Vagina (tissue), 2 donors: Measurements from ENCODE around the gene ERG28. TPM values are rescaled to one million over a fixed set of nuclear protein-coding genes. Genes with fewer than 3 reads are reported as not detected.
A peak's percentile ranks its signal among the peaks of the same experiment; 100 is the strongest.

Experiments used
- DNase-seq, 2 donors: peaks; one replicate each; pipeline ENCODE4 v3.0.0-alpha.2; 2017; ENCODE audit errors: extremely low spot score in 2 of 2
- H3K27ac ChIP-seq: fragments of 200-600 bp; sonication (generic); one replicate; pipeline ENCODE4 v1.5.1; 2019
- H3K27me3 ChIP-seq: fragments of 200-600 bp; sonication (generic); one replicate; pipeline ENCODE4 v1.5.1; 2019
- H3K36me3 ChIP-seq, 2 donors: fragments of 200-600 bp; sonication (generic); one replicate each; pipeline ENCODE4 v1.5.1; 2017 to 2019
- H3K4me1 ChIP-seq: fragments of 200-600 bp; sonication (generic); one replicate; pipeline ENCODE4 v1.5.1; 2019
- H3K4me3 ChIP-seq, 2 donors: fragments of 200-600 bp; sonication (generic); 1 replicate in 1 of 2; 2 replicates in 1 of 2; pipeline ENCODE4 v1.5.1; 2016 to 2019
- H3K9me3 ChIP-seq: fragments of 200-600 bp; sonication (generic); one replicate; pipeline ENCODE4 v1.5.1; 2019
- CTCF ChIP-seq, 3 experiments: fragments of 450-650 bp in 2 of 3; fragments of 200-600 bp in 1 of 3; sonication (generic) in 1 of 3; IDR thresholded peaks; one replicate each; pipeline ENCODE4 v1.5.1; 2017 to 2019; ENCODE audit warnings: antibody characterized with exemption in 3 of 3, mild to moderate bottlenecking in 2 of 3, moderate library complexity in 2 of 3
- POLR2A ChIP-seq, 2 donors: fragments of 450-650 bp; IDR thresholded peaks; one replicate each; pipeline ENCODE4 v1.6.1; 2017; ENCODE audit warnings: antibody characterized with exemption in 2 of 2, mild to moderate bottlenecking in 2 of 2, moderate library complexity in 2 of 2
- POLR2AphosphoS5 ChIP-seq, 2 donors: sonication (generic); formaldehyde crosslinking; IDR thresholded peaks; one replicate each; pipeline ENCODE4 v1.9.0; 2017; ENCODE audit warnings: antibody characterized with exemption in 2 of 2, mild to moderate bottlenecking in 2 of 2, low read depth in 1 of 2; ENCODE audit not compliant: insufficient read depth in 1 of 2
- intact Hi-C: fragments of 100-400 bp; cut with DNase I; formaldehyde crosslinking; loops from one replicate; pipeline ENCODE4 v1.15.1; 2023
- total RNA-seq: library from RNA; depleted of rRNA; stranded (reverse); fragments of >200 nt; gene quantifications from one replicate; pipeline ENCODE4 v1.2.3, GENCODE V29; 2016

ERG28 gene
- total RNA-seq, 1 donor from 2014 or later = 9.6 TPM

DNA sequence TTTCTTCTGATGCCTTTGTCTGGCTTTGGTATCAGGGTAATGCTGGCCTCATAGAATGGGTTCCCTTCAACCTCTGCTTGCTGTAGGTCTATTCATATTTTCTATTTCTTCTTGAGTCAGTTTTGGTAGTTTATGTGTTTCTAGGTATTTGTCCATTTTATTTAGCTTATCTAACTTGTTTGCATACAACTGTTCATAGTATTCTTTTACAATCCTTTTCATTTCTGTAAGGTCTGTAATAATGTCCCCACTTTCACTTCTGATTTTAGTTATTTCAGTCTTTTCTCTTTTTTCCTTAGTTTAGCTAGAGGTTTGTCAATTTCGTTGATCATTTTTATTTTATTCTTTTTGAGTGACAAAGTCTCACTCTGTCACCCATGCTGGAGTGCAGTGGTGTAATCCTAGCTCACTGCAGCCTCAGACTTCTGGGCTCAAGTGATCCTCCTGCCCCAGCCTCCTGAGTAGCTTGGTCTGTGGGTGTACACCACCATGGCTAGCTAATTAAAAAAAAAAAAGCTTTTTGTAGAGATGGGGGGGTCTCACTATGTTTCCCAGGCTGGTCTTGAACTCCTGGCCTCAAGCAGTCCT lies 12.0 kb upstream of the ERG28 start:
- Histone ChIP-seq H3K4me1 (no peaks in the 10 kb centered on the region), H3K9me3 (no peaks in the 10 kb centered on the region), H3K27ac (no peak overlapping the region), H3K27me3 (no peaks in the 10 kb centered on the region), H3K36me3 (peaks cover 0 to 18% of the 10 kb centered on the region in 2 donors), H3K4me3 (no peak overlapping the region)
- DNase-seq = no peak
- intact Hi-C loops = no loop called here
- TF ChIP-seq POLR2AphosphoS5 (IDR thresholded peaks at IDR 0.05; ENCODE audit: insufficient read depth in 1 of 2, low read depth in 1 of 2) (no peak), POLR2A (IDR thresholded peaks at IDR 0.05) (no peak), CTCF (IDR thresholded peaks at IDR 0.05) (no peak)

DNA sequence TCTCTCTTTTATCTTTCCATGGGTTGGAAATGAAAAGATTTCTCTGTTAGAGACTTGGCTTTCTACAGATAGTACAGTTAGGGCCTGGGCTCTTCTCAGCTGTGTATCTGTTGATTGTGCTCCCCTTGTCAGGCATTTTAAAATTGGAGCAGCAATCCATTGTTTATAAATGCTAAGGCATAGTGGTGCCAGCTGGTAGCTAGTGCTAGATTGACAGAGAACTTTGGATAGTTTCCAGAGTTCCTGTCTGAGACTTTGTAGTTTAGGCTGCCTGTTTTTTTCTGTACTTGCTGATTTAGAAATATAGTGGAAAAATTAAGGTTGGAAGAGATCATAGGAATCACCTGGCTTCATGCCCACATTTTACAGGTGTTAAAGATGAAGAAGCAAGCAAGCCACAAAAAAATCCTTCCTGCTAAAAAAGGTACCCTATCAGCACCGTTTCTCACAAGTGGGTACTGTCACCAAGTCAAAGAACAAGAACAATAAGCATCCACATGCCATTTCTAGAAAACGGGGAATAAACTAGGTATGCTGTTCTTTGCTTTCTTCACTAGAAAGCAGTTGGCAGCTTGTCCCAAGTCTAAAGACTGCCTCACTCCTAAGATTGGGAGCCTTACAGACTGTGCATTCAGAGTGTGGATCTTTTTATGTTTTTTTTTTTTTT lies 6.6 kb upstream of the ERG28 start:
- Histone ChIP-seq H3K27me3 (no peaks in the 10 kb centered on the region), H3K27ac (no peak overlapping the region), H3K4me1 (peaks cover 5% of the 10 kb centered on the region), H3K36me3 (peaks cover 0 to 26% of the 10 kb centered on the region in 2 donors), H3K4me3 (no peak overlapping the region), H3K9me3 (no peaks in the 10 kb centered on the region)
- intact Hi-C loops = no loop called here
- no peak for DNase-seq
- TF ChIP-seq POLR2A (IDR thresholded peaks at IDR 0.05) (no peak), CTCF (IDR thresholded peaks at IDR 0.05) (no peak), POLR2AphosphoS5 (IDR thresholded peaks at IDR 0.05; ENCODE audit: insufficient read depth in 1 of 2, low read depth in 1 of 2) (no peak)

- H3K4me3 ChIP-seq = no peak overlapping the region
- H3K36me3 ChIP-seq = peaks cover 0 to 9% of the 10 kb centered on the region in 2 donors
- no peaks in the 10 kb centered on the region for H3K27me3 ChIP-seq
- peaks cover 23% of the 10 kb centered on the region for H3K4me1 ChIP-seq
- H3K27ac ChIP-seq = no peak overlapping the region
- TF ChIP-seq POLR2A (IDR thresholded peaks at IDR 0.05) (no peak), POLR2AphosphoS5 (IDR thresholded peaks at IDR 0.05; ENCODE audit: insufficient read depth in 1 of 2, low read depth in 1 of 2) (no peak), CTCF (IDR thresholded peaks at IDR 0.05) (no peak)
- no peaks in the 10 kb centered on the region for H3K9me3 ChIP-seq
- intact Hi-C loops = no loop called here
- DNase-seq = no peak
Measured at GRCh38 chr14:75662966-75663365, 2.3 kb upstream of the ERG28 start.

GRCh38 chr14:75661499-75661814 lies 781 bp upstream of the ERG28 start:
- H3K4me1 ChIP-seq = peaks cover 23% of the 10 kb centered on the region
- no peaks in the 10 kb centered on the region for H3K9me3 ChIP-seq
- H3K27me3 ChIP-seq = no peaks in the 10 kb centered on the region
- TF ChIP-seq POLR2AphosphoS5 (IDR thresholded peaks at IDR 0.05; ENCODE audit: insufficient read depth in 1 of 2, low read depth in 1 of 2) (no peak), CTCF (IDR thresholded peaks at IDR 0.05) (no peak), POLR2A (IDR thresholded peaks at IDR 0.05) (no peak)
- DNase-seq = no peak
- H3K27ac ChIP-seq = peak overlapping the region; percentile 89
- H3K36me3 ChIP-seq = peaks cover 0 to 12% of the 10 kb centered on the region in 2 donors
- peak overlapping the region; percentile 76 to 97 for H3K4me3 ChIP-seq
- intact Hi-C loops = no loop called here

DNA sequence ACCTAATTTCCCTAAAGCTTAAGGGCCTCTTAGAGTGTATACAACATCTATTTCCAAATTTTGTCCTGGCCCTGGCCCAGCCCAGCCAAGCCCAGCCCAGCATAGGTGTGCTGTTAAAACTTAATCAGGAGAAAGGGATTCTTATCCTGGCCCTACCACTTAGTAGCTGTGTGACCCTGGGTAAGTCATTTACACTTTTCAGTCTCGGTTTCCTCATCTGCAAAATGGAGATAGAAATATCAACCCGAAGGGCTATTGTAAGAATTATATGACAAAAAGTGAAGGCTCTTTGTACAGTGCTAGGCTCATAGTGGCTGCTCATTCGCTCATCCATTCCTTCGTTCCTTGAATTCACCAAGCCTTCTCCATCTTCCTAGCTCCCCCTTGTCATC lies 442 bp downstream of the ERG28 start:
- Histone ChIP-seq H3K36me3 (peaks cover 0 to 15% of the 10 kb centered on the region in 2 donors), H3K27me3 (no peaks in the 10 kb centered on the region), H3K27ac (peak overlapping the region; percentile 89), H3K4me3 (peak overlapping the region; percentile 76 to 97), H3K4me1 (peaks cover 23% of the 10 kb centered on the region), H3K9me3 (no peaks in the 10 kb centered on the region)
- TF ChIP-seq CTCF (IDR thresholded peaks at IDR 0.05) (no peak), POLR2AphosphoS5 (IDR thresholded peaks at IDR 0.05; ENCODE audit: insufficient read depth in 1 of 2, low read depth in 1 of 2) (no peak), POLR2A (IDR thresholded peaks at IDR 0.05) (no peak)
- no peak for DNase-seq
- intact Hi-C loops = no loop called here
